HG03097 (cell line): Measurements from ENCODE around the gene FOXS1.
"Not testable (repeated sequence)": the region's sequence is repeated elsewhere in the genome, so short reads cannot be mapped to it uniquely, and the experiment has no call there.

ENCODE experiments used
- ATAC-seq: cut with Tn5 transposase; IDR thresholded peaks from one replicate; pipeline ENCODE4 v1.9.1; 2021; ENCODE audit not compliant: unreplicated experiment, low FRiP score

FOXS1 gene

DNA sequence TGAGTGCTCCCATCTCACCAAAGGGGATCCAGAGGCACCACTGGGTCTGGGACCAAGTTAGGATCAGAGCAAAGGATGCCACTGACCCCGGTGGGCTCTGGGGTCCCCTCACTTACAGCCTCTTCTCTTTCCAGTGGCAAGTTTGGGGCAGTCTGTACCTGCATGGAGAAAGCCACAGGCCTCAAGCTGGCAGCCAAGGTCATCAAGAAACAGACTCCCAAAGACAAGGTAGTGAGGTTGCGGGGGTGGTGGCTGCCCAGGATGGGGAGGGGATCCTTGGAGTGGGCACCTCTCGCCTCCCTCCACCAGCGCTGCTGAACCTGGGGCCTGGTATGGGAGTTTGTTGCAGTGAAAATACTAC lies 21.3 kb downstream of the FOXS1 start:
- no peak for ATAC-seq

DNA sequence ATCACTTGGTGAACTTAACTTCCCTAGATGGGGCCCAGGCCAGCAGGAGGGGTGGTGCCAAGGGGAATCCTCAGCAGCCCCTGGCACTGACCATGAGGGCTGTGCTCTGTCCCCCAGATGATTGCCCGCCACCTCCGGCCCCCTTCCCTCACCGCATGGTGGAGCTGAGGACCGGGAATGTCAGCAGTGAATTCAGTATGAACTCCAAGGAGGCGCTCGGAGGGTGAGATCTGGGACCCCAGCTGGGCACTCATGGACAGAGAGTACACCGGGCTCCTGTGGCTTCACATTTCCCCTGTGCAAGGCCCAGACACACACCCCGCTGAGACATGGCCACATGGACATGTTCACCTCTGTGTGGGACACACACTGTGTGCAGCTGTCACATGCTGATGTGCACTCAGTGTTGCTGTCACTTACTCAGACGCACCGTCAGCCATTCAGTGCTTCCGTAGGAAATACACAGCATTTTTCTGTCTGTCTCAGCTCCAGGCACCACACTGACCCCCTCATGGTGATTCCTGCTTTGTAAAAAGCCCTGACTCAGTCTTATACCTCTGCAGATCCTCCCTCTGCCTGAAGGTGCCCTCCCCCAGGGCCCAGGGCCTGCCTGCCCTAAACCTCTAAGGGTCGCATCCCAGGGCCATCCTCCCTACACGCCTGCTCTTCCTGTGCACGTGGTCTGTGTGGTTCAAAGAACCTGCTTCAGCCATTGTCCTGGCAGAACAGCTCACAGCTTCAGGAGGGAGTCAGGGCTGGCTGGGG lies 21.9 kb downstream of the FOXS1 start:
- ATAC-seq, result no peak

DNA sequence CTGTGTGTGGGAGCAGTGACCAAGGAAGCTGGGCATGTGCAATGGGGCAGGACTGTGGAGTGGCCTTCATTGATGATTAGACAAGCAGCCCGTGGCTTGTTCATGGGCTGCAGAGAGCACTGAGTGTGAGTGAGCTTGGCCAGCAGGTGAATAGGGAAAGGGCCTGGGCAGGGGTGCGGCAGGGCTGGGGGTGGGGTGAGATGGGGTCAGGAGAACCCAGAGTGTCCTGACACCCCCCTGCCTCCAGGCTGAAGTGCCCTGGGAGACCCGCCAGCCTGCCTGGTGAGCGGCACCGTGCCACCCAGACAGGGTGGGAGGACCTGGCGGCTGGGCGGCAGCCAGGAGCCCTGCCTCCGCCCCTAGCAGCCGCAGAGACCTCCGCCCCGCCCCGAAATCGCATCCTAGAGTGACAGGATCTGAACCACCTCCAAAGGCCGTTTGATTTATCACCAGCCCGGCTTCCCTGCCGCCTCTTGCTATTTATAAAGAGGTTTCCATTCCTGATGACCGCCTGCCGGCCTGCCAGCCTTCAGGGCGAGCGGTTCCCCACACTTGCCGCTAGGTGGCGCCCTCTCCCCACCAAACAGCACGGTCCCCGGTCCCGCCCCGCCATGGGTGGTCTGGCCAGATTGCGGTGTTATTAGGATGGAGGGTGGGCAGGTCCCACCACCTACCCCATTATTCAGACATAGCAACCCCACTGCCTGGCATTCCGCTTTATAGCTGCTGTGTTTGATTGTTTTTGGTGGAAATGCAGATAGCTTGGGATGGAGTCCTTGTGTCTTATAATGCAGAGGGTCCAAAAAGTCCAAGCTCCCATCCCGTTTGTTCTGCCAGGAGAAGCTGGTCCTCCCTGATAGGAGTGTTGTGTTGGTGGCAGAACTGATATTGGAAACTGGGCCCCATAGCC lies 22.7 kb downstream of the FOXS1 start:
- peak; percentile 76 for ATAC-seq

DNA sequence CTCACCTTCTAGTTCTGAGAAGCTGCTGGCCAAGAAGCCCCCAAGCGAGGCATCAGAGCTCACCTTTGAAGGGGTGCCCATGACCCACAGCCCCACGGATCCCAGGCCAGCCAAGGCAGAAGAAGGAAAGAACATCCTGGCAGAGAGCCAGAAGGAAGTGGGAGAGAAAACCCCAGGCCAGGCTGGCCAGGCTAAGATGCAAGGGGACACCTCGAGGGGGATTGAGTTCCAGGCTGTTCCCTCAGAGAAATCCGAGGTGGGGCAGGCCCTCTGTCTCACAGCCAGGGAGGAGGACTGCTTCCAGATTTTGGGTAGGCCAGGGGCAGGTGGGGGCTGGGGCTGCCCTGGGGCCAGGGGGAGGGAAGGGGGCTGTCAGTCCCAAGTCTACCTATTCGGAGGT lies 24.0 kb downstream of the FOXS1 start:
- no peak for ATAC-seq

DNA sequence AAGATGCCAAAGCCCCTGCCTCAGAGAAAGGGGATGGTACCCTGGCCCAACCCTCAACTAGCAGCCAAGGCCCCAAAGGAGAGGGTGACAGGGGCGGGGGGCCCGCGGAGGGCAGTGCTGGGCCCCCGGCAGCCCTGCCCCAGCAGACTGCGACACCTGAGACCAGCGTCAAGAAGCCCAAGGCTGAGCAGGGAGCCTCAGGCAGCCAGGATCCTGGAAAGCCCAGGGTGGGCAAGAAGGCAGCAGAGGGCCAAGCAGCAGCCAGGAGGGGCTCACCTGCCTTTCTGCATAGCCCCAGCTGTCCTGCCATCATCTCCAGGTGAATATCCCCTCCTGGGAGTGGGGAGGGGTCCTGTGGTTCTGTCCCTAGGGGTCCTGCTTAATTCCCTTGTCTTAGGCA lies 25.2 kb downstream of the FOXS1 start:
- no peak for ATAC-seq

DNA sequence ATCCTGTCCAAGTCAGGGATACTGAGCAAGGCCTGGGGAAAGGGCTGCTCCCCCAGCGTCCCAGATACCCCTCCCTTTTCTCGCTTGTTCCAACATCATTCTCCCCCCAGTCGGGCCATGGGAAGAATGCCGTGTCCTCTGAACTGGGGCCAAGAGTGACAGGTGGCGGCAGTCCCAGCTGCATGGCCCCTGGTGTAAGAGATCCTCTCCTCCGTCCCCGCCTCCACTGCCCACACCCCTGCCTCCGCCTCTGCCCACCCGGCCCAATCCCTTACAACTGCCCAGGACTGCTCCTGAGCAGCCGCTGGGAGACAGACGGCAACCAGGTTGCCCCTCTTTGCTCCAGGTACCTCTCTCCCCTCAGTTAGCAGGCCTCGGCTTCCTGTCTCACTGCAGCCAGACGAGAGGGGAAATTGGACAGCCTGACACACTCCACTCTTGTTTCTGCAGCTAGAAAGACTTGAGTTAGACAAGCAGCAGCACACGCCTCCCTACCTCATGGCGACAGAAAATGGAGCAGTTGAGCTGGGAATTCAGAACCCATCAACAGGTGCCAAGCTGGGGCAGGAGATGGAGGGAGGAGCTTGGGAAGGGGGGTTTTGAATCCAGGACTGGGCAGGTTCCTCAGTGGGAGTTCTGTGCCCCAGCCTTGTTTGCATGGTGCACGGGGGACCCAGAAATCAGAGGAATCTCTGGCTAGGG lies 26.2 kb downstream of the FOXS1 start, which contains the start of gene MYLK2:
MYLK2 (plus strand) TSS at position 274 of the 702 bp plus-strand sequence; CDS start at position 499, 225 bp downstream.
- ATAC-seq, result no peak

DNA sequence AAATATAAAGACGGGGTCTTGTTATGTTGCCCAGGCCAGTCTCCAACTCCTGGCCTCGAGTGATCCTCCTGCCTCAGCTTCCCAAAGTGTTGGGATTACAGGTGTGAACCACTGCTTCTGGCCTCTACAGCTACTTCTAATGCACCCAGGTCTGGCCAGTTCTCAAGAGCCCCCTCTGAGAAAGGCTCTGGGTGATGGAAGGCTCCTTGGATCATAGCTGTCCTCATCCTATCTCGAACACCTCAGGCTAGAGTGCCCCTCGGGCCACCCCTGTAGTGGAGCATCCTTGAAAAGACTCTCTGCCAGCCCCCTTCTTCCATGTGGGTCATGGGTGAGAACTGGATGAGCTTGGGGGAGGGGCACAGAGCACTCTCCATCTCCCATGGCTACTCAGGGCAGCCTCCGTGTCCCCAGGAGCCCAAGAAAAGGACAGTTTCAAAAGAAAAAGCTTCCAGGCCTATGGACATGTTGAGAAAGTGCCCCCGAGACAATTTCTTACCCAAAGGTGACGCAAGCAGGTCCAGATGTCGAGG lies 27.0 kb downstream of the FOXS1 start:
- ATAC-seq, result no peak

DNA sequence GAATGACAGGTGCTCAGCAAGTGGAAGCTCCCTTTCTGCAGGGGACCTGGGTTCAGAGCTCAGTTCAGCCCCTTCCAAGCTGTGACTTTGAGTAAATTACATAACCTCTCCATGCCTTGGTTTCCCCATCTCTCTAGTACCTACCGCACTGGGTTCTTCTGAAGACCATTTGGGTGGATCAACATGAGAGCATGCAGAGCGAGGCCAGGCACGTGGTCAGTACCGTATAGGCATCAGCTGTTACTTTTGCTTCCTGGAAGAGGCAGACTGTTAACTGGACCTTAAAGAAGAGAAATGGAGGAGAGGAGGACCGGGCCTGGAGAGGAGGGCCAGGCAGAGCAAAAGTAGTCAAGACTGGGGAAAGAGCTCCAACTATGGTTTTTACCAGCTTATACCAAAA lies 27.9 kb downstream of the FOXS1 start:
- ATAC-seq, result no peak

DNA sequence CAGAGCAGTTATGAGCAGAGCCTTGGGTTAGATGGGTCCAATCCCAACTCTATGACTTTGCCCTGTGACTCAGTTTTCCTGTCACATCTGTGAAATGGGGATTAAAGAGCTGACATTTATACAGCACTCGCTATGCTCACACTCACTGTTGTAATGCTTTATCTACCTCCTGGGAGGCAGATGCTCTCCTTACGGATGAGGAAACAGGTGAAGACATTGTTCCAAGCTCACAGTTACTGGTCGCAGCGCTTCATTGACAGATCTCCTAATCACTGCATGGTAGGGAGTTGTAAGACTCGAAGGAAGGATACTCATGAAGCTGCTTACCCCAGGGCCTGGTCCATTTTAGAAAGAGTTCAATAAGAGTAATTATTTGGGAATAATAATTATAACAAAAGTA lies 29.2 kb downstream of the FOXS1 start:
- no peak for ATAC-seq

DNA sequence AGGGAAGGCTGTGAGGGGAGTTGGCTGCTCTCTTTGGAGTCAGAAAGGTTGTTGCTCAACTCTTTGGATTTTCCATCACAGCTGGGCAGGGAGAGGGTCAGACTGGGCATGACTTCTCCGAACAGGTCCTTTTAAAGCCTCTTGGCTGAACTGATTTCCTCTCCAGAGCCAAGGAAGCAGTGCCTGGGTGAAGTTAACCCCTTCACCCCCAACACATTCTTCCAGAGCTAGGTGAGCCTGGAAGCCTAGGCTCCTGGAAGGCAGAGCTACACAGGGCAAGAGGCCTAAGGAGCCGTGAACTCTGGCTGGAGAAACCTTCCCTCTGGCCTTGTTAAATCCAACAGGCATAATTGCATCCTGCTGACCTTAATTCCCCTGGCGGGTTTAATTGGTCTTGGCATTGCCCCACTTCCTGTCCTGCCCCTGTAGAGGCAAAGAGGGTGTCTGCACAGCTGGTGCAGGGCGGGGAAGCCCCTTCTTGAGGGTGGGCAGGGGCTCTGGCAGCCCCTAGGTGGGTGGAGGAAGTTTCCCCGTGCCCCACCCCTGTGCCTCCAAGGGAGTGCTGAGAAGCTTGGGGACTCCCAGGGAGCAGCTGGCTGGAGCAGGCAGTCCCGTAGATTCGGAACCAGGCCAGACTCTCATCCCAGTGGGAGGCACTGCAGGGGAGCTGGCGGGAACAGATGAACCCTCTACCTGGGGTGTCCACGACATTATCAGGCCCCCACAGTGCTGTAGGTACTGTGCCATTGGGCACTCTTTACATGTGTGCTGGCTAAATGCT lies 29.8 kb downstream of the FOXS1 start:
- no peak for ATAC-seq

DNA sequence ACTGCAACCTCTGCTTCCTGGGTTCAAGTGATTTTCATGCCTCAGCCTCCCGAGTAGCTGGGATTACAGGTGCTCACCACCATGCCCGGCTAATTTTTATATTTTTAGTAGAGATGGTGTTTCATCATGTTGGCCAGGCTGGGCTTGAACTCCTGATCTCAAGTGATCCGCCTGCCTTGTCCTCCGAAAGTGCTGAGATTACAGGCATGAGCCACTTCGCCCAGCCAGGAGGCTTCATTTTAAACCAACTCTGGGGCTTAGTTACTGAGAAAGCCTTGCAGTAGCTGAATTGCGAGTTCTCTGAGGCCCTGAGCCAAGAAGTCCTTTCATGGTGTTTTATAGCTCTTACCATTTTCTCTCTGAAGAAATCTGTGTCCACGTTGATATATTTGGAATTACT lies 31.3 kb downstream of the FOXS1 start:
- ATAC-seq, result not testable (repeated sequence)

DNA sequence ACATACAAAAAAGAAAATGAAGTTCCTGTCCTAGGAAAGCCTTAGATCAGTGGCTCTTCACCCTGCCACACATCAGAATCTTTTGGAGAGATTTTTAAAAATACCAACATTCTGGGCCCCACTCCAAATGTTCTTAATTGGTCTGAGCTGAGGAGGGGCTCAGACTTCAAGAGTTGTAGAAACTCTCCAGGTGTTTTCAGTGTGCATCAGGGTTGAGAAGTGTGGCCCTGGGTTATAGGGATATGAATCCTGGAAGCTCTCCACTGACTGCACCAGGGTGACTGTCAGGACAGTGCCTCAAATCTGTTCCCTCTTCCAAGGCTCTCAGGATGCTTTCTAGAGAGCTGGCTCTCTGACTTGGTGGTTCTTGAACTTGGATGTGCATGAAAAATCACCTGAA lies 31.8 kb downstream of the FOXS1 start:
- ATAC-seq, result no peak

DNA sequence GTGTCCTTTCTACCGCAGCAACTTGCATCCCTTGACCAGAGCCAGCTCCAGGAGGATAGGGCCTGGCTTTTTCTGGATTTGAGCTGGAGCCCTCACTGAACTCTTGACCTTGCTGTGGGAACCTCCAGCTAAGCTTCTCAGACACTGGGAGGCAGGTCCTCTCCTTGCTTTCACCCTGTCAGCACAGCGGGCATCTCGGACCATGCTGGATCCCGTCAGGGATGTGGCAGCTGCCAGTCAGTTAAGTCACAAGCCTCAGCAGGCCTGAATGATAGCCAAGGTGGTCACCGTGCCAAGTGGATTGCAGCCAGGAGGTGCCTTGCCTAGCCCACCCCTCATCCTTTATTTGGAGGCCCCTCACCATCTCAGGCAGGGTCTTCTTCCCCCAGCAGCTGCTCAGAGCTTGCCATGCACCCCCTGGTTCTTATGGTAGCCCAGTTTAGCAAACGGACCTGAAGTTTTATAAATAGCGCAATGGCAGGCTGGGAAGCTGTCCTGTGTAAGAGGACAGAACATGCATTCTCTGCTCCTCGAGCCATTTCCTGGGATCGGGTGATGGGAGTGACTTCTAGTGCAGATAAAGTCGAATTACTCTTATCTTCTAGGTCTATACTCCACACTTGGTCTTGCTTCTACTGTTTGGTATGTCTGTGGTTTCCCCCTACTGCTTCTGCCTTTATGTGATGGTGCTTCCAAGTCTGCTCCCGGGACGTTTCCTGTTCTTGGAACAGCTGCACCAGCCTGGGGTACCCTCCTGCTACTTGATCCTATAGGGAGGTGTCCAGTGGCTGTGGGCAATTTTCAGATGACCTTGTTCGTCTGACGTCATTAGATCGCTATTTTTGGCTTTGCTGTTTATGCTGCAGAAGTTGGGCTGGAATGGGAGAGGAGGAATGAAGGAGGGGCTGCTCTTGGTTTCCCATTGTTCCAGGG lies 33.3 kb downstream of the FOXS1 start:
- no peak for ATAC-seq

DNA sequence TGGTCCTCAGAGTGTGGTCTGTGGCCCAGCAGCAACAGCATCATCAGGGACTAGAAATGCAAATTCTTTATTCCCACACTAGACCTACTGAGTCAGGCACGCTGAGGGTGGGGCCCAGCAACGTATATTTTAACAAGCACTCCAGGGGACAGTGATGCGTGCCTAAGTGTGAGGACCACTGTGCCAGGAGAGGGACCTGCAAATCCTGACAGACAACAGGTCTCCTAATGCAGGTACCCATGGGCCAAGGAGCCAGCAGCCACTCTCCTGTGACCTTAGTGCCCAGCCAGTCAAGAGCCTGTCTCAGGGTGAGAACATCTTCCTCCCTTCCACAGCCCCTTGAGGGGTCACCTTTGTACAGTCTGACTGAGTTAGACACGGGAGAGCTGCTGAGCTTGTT lies 34.2 kb downstream of the FOXS1 start:
- ATAC-seq, result no peak

DNA sequence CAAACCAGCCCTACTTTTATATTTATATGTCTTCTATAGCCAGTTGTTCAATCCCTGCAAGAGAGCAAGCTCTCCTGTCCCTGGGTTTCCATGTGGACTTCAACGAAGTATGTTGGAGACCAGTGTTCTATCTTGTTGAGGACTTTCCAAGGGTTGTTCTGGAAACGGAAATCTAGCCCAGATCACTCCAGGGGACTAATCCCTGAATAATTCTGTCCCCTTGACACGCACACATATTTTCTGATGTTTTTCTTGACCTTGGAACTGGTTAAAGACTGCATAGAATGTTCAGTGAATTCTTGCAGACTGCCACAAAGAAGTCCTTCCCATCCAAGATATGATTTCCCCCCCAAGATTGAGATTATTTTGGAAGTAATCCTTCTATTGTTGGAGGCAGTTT lies 35.7 kb downstream of the FOXS1 start:
- ATAC-seq, result no peak

DNA sequence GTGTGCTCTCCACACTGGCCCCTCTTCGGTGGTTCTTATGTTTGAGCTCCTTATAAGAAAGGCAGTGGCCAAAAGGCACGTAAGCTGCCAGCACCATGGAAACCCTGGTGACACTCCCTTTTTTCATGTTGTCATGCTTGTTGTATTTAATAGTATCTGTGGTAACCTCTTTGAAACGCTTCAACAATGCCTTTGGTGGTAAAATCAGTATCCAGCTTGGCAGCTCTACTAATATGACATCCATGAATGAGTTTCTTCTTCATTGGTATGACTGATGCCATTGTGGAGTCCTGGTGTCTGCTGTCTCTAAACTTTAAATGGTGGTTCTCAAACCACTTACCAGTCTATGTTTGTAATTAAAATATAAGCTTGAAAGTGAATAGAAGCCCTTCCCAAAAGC lies 36.9 kb downstream of the FOXS1 start:
- ATAC-seq, result no peak

DNA sequence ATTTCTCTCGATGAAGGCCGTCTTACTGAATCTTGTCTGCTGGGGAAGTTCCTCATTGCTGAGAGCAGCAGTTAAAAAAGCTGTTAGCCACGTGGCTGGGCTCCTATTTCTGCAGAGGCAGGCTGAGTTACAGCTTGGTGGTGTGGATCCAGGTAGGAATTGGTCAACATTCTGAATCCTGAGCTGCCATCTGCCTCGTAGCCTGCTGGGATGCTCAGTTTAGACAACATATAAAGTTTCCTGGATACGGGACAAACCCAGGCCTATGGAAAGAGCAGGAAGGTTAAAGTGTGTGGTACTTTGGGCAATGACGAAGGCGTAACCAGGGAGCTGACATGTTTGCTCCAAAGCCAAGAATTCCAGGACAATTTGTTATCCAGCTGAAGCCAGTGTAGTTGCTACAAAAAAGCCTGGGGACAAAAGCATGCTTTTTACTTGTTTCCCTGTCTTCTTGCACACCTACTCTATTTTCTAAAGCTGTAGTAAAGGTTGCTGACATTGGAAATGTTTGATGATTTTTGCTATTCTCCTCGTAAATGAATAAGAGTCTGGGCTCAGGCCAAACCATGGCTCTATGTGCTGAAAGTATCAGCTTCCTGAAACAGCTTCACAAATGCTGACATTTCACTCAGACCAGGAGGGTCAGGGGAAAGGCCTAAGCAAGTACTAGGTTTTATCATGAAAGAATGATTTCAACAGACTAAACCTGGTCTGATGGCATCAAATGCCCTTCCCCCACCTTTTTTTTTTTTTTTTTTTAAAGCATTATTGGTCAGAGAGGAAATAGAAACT lies 38.6 kb downstream of the FOXS1 start:
- ATAC-seq, result no peak

DNA sequence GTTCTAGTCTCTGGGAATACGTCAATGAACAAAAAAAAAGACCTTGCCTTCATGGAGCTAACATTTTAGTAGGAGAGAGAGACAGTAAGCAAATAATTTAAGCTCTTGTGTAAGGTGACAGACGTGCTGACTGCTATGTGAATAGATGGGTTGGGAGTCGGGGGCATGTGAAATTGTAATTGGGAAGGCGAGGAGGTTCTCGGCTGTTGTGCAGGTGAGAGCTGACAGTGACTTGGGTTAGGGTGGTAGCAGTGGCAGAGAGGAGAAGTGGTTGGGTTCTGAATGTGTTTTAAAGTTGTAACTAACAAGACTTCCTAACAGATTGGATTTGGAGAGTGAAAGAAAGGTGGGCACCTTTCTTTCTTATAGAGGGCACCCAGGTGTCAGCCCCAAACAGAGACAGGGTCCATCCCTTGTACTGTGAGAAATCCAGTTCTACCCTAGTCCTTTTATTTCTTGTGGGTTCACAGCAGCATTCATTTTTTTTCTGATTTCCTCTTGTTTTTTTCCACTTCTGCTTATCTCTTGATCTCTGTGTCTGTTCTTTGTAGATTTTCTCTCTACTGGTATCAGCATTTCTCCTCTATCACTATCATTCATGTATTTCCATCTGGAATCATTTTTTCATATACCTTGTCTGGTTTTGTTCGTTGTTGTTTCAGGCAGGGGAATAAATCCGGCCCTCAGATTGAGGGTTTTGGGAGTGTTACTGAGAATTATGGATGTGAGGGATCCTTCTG lies 41.7 kb downstream of the FOXS1 start:
- ATAC-seq, result no peak
